MM.1S (cell line): ENCODE measurements around the gene TEKT3.

ENCODE experiments used
- DNase-seq: peaks from one replicate; pipeline ENCODE4 v3.0.0-alpha.2; 2015
- H2AFZ ChIP-seq: fragments of 300-600 bp; sonication (generic); 2 replicates; pipeline ENCODE4 v1.6.0; 2016; ENCODE audit warnings: antibody characterized with exemption, low read length
- H3F3A ChIP-seq: fragments of 300-600 bp; sonication (generic); 2 replicates; pipeline ENCODE4 v1.6.1; 2016; ENCODE audit warnings: mild to moderate bottlenecking, antibody characterized with exemption, low read length, moderate library complexity, mixed read lengths; ENCODE audit not compliant: insufficient read depth
- H3K27ac ChIP-seq: fragments of 300-600 bp; sonication (generic); 2 replicates; pipeline ENCODE4 v1.5.1; 2016; ENCODE audit warnings: mild to moderate bottlenecking, low read length
- H3K27me3 ChIP-seq: fragments of 300-600 bp; sonication (generic); replicated peaks from 2 replicates; pipeline ENCODE4 v1.6.0; 2016; ENCODE audit warnings: low read length; ENCODE audit not compliant: insufficient read depth
- H3K36me3 ChIP-seq: fragments of 300-600 bp; sonication (generic); replicated peaks from 2 replicates; pipeline ENCODE4 v1.6.1; 2016; ENCODE audit warnings: mild to moderate bottlenecking, low read length, mixed read lengths; ENCODE audit not compliant: insufficient read depth
- H3K4me1 ChIP-seq: fragments of 300-600 bp; sonication (generic); 2 replicates; pipeline ENCODE4 v1.6.1; 2016; ENCODE audit warnings: low read length, mixed read lengths
- H3K4me2 ChIP-seq: fragments of 300-600 bp; sonication (generic); 2 replicates; pipeline ENCODE4 v1.6.0; 2016; ENCODE audit warnings: low read depth, low read length
- H3K4me3 ChIP-seq: fragments of 300-600 bp; sonication (generic); 2 replicates; pipeline ENCODE4 v1.5.1; 2016; ENCODE audit warnings: low read length, mixed read lengths
- H3K79me2 ChIP-seq: fragments of 300-600 bp; sonication (generic); 2 replicates; pipeline ENCODE4 v1.6.1; 2016; ENCODE audit warnings: mixed run types, low read length, mixed read lengths
- H3K9ac ChIP-seq: fragments of 300-600 bp; sonication (generic); 2 replicates; pipeline ENCODE4 v1.6.1; 2016; ENCODE audit warnings: low read length, mixed read lengths
- H3K9me2 ChIP-seq: fragments of 300-600 bp; sonication (generic); replicated peaks from 2 replicates; pipeline ENCODE4 v1.6.1; 2016; ENCODE audit warnings: mild to moderate bottlenecking, low read length, mixed read lengths; ENCODE audit not compliant: insufficient read depth
- H3K9me3 ChIP-seq: fragments of 300-600 bp; sonication (generic); replicated peaks from 2 replicates; pipeline ENCODE4 v1.6.1; 2016; ENCODE audit warnings: mild to moderate bottlenecking, low read length, mixed read lengths; ENCODE audit not compliant: insufficient read depth
- H4K20me1 ChIP-seq: fragments of 300-600 bp; sonication (generic); 2 replicates; pipeline ENCODE4 v1.6.1; 2016; ENCODE audit warnings: mild to moderate bottlenecking, low read length, moderate library complexity, mixed read lengths; ENCODE audit not compliant: insufficient read depth
- CTCF ChIP-seq: fragments of 300-600 bp; sonication (generic); IDR thresholded peaks from 2 replicates; pipeline ENCODE4 v1.5.1; 2016; ENCODE audit warnings: antibody characterized with exemption, low read length, mixed read lengths
- EZH2 ChIP-seq: fragments of 300-600 bp; sonication (generic); optimal IDR thresholded peaks from 2 replicates; pipeline ENCODE3; 2017; ENCODE audit warnings: low read depth, mild to moderate bottlenecking, antibody characterized with exemption, low read length, mixed read lengths
- EZH2phosphoT487 ChIP-seq: fragments of 300-600 bp; sonication (generic); IDR thresholded peaks from 2 replicates; pipeline ENCODE4 v1.6.1; 2018; ENCODE audit warnings: antibody characterized with exemption, low read length

The TEKT3 gene

GRCh38 chr17:15319452-15320010 is 21.9 kb downstream of the TEKT3 start:
- Histone ChIP-seq H3K4me2 (no peak overlapping the region), H2AFZ (no peak overlapping the region), H3F3A (no peaks in the 10 kb centered on the region), H3K27me3 (no peaks in the 10 kb centered on the region), H3K79me2 (no peaks in the 10 kb centered on the region), H3K9me2 (no peaks in the 10 kb centered on the region), H3K4me1 (no peaks in the 10 kb centered on the region), H3K9me3 (no peaks in the 10 kb centered on the region), H3K27ac (no peak overlapping the region), H4K20me1 (no peaks in the 10 kb centered on the region), H3K4me3 (no peak overlapping the region), H3K9ac (no peak overlapping the region), H3K36me3 (no peaks in the 10 kb centered on the region)
- no peak for DNase-seq
- no peak for TF ChIP-seq EZH2
- no peak for TF ChIP-seq CTCF
- TF ChIP-seq EZH2phosphoT487: no peak

- H3K9ac ChIP-seq: no peak overlapping the region
Measured at GRCh38 chr17:15311996-15312395, 29.4 kb downstream of the TEKT3 start.

GRCh38 chr17:15309793-15310192 is 31.6 kb downstream of the TEKT3 start:
- H3K9me3 ChIP-seq: no peaks in the 10 kb centered on the region
- H3K27me3 ChIP-seq: no peaks in the 10 kb centered on the region
- no peak for DNase-seq
- H3K9ac ChIP-seq: no peak overlapping the region
- H4K20me1 ChIP-seq: no peaks in the 10 kb centered on the region
- no peak for TF ChIP-seq EZH2
- H2AFZ ChIP-seq: no peak overlapping the region
- H3F3A ChIP-seq: no peaks in the 10 kb centered on the region
- H3K4me3 ChIP-seq: no peak overlapping the region
- no peaks in the 10 kb centered on the region for H3K36me3 ChIP-seq
- no peak overlapping the region for H3K4me2 ChIP-seq
- H3K79me2 ChIP-seq: no peaks in the 10 kb centered on the region
- no peaks in the 10 kb centered on the region for H3K9me2 ChIP-seq
- H3K27ac ChIP-seq: no peak overlapping the region
- no peaks in the 10 kb centered on the region for H3K4me1 ChIP-seq

More at GRCh38 chr17:15311996-15312395, 29.4 kb downstream of the TEKT3 start:
- Histone ChIP-seq H3K27ac (no peak overlapping the region), H3K36me3 (no peaks in the 10 kb centered on the region), H3F3A (no peaks in the 10 kb centered on the region), H3K4me2 (no peak overlapping the region), H3K27me3 (no peaks in the 10 kb centered on the region), H3K9me3 (no peaks in the 10 kb centered on the region), H4K20me1 (no peaks in the 10 kb centered on the region), H3K4me3 (no peak overlapping the region), H2AFZ (no peak overlapping the region), H3K9me2 (no peaks in the 10 kb centered on the region), H3K79me2 (no peaks in the 10 kb centered on the region), H3K4me1 (no peaks in the 10 kb centered on the region)
- DNase-seq: no peak
- TF ChIP-seq CTCF: no peak

- TF ChIP-seq EZH2phosphoT487: no peak
- TF ChIP-seq CTCF: no peak
- no peak for TF ChIP-seq EZH2
- Histone ChIP-seq H3K9me2 (no peaks in the 10 kb centered on the region), H3K79me2 (no peaks in the 10 kb centered on the region), H3K9me3 (no peaks in the 10 kb centered on the region), H4K20me1 (no peaks in the 10 kb centered on the region), H3K27me3 (no peaks in the 10 kb centered on the region), H3K9ac (no peak overlapping the region), H3K4me2 (no peak overlapping the region), H3K4me3 (no peak overlapping the region), H3K36me3 (no peaks in the 10 kb centered on the region), H3K4me1 (no peaks in the 10 kb centered on the region), H2AFZ (no peak overlapping the region), H3F3A (no peaks in the 10 kb centered on the region), H3K27ac (no peak overlapping the region)
- no peak for DNase-seq
Measured at GRCh38 chr17:15309236-15309635, 32.2 kb downstream of the TEKT3 start.
